ENCODE data around the gene PCDHAC1.

DNA sequence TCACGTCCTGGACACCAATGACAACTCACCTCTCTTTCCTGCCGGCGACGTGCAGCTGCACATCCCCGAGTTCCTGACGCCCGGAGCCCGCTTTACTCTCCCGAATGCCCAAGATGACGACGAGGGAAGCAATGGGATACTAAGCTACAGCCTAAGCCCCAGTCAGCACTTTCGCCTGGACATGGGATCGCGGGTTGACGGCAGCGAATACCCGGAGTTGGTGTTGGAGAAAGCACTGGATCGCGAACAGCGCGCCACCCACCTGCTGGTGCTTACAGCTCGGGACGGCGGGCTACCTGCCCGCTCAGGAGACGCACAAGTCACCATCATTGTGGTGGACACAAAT is 1.1 kb downstream of the PCDHAC1 start:
- TF ChIP-seq, protein P1, sequence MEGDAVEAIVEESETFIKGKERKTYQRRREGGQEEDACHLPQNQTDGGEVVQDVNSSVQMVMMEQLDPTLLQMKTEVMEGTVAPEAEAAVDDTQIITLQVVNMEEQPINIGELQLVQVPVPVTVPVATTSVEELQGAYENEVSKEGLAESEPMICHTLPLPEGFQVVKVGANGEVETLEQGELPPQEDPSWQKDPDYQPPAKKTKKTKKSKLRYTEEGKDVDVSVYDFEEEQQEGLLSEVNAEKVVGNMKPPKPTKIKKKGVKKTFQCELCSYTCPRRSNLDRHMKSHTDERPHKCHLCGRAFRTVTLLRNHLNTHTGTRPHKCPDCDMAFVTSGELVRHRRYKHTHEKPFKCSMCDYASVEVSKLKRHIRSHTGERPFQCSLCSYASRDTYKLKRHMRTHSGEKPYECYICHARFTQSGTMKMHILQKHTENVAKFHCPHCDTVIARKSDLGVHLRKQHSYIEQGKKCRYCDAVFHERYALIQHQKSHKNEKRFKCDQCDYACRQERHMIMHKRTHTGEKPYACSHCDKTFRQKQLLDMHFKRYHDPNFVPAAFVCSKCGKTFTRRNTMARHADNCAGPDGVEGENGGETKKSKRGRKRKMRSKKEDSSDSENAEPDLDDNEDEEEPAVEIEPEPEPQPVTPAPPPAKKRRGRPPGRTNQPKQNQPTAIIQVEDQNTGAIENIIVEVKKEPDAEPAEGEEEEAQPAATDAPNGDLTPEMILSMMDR (IDR thresholded peaks at IDR 0.05) = no peak
- TF ChIP-seq POLR2A (IDR thresholded peaks at IDR 0.05) = no peak

Measured in prostate gland (tissue), 2 donors.